Glutamatergic neuron (in vitro differentiated cells): ENCODE measurements around the gene TRIM73. TPM values are rescaled to one million over a fixed set of nuclear protein-coding genes. Genes with fewer than 3 reads are reported as not detected.

Experiments used
- total RNA-seq: library from RNA; stranded (reverse); fragmentation: NEBNext Ultra II Directional; extraction: Animal tissue kit (Norgen Biotek cat#: 25700); gene quantifications from one replicate; pipeline ENCODE4 v1.2.1, GENCODE V29; 2021; ENCODE audit not compliant: unreplicated experiment

The TRIM73 gene
- total RNA-seq, 1 donor from 2014 or later = 11.2 TPM

Other genes with a start within 250 kb of the TRIM73 start
- 60.1 TPM for gene POM121C, start 90.7 kb downstream of the TRIM73 start, total RNA-seq
- gene SPDYE5, start 96.7 kb downstream of the TRIM73 start, total RNA-seq = not detected